SK-N-SH (cell line): ENCODE measurements around the gene HSPA4L. TPM values are rescaled to one million over a fixed set of nuclear protein-coding genes. Genes with fewer than 3 reads are reported as not detected.

ENCODE experiments used
- CTCF ChIA-PET: fragments of 300-600, 350-600 bp; formaldehyde crosslinking; extraction: SDS; loops from one replicate; lab custom pipeline; 2021; lab: Yijun Ruan, JAX
- POLR2A ChIA-PET: fragments of 350-600 bp; sonication (Branson Sonifier 250); formaldehyde crosslinking; extraction: SDS; loops from one replicate; lab custom pipeline; 2020; ENCODE audit warnings: antibody characterized with exemption, inconsistent platforms; lab: Yijun Ruan, JAX
- DNase-seq: peaks from one replicate; pipeline ENCODE4 v3.0.0; 2012
- H2AFZ ChIP-seq: fragments of 200-600 bp; sonication (generic); 2 replicates; pipeline ENCODE4 v1.8.1; 2016; ENCODE audit warnings: antibody characterized with exemption, mild to moderate bottlenecking, low read depth
- H3F3A ChIP-seq: fragments of 200-600 bp; sonication (generic); replicated peaks from 2 replicates; pipeline ENCODE3; 2016; ENCODE audit warnings: antibody characterized with exemption, mild to moderate bottlenecking; ENCODE audit not compliant: insufficient read depth
- H3K27ac ChIP-seq, 2 experiments: fragments of 200-500 bp in 1 of 2; fragments of 200-600 bp in 1 of 2; sonication (Bioruptor generic) in 1 of 2; sonication (generic), shearing (Covaris generic) in 1 of 2; 2 replicates each; pipeline versions ENCODE4 v1.5.1 to v1.6.1; 2014 to 2016; ENCODE audit warnings: low read depth in 2 of 2, inconsistent platforms in 1 of 2, low read length in 1 of 2, mild to moderate bottlenecking in 1 of 2, mixed read lengths in 1 of 2
- H3K27me3 ChIP-seq: fragments of 200-600 bp; sonication (generic), shearing (Covaris generic); 2 replicates; pipeline ENCODE4 v1.6.1; 2016; ENCODE audit warnings: mixed run types; ENCODE audit not compliant: insufficient read depth
- H3K36me3 ChIP-seq, 2 experiments: fragments of 200-500 bp in 1 of 2; fragments of 200-600 bp in 1 of 2; sonication (Bioruptor generic) in 1 of 2; sonication (generic) in 1 of 2; replicated peaks in 1 of 2; 2 replicates each; pipeline versions ENCODE3 to v1.5.1; 2014 to 2016; ENCODE audit warnings: low read length in 1 of 2, mild to moderate bottlenecking in 1 of 2; ENCODE audit not compliant: insufficient read depth in 2 of 2, control insufficient read depth in 1 of 2
- H3K4me1 ChIP-seq, 2 experiments: fragments of 200-500 bp in 1 of 2; fragments of 200-600 bp in 1 of 2; sonication (Bioruptor generic) in 1 of 2; sonication (generic), shearing (Covaris generic) in 1 of 2; 2 replicates each; pipeline versions ENCODE4 v1.5.1 to v1.6.1; 2014 to 2016; ENCODE audit warnings: low read depth in 1 of 2, low read length in 1 of 2, mixed run types in 1 of 2; ENCODE audit not compliant: insufficient read depth in 2 of 2, control insufficient read depth in 1 of 2
- H3K4me2 ChIP-seq: fragments of 200-600 bp; sonication (generic), shearing (Covaris generic); 2 replicates; pipeline ENCODE4 v1.6.1; 2017; ENCODE audit warnings: mixed run types
- H3K4me3 ChIP-seq, 2 experiments: fragments of 200-500 bp in 1 of 2; fragments of 200-600 bp in 1 of 2; sonication (Bioruptor generic) in 1 of 2; sonication (generic), shearing (Covaris generic) in 1 of 2; 2 replicates each; pipeline versions ENCODE4 v1.5.1 to v1.8.1; 2014 to 2016; ENCODE audit warnings: low read depth in 2 of 2, inconsistent platforms in 1 of 2, low read length in 1 of 2, mild to moderate bottlenecking in 1 of 2, mixed read lengths in 1 of 2, moderate library complexity in 1 of 2
- H3K79me2 ChIP-seq: fragments of 200-600 bp; sonication (generic); 2 replicates; pipeline ENCODE4 v1.8.1; 2017; ENCODE audit warnings: mild to moderate bottlenecking; ENCODE audit not compliant: insufficient read depth
- H3K9ac ChIP-seq: fragments of 200-600 bp; sonication (generic); 2 replicates; pipeline ENCODE4 v1.6.1; 2017; ENCODE audit warnings: mixed run types
- H3K9me2 ChIP-seq: fragments of 200-600 bp; sonication (generic); 2 replicates; pipeline ENCODE4 v1.6.1; 2017; ENCODE audit warnings: mixed run types
- H3K9me3 ChIP-seq: fragments of 200-600 bp; sonication (generic); 2 replicates; pipeline ENCODE4 v1.6.1; 2017; ENCODE audit warnings: mixed run types, mild to moderate bottlenecking, moderate library complexity
- H4K20me1 ChIP-seq: fragments of 200-600 bp; sonication (generic); 2 replicates; pipeline ENCODE4 v1.6.1; 2017; ENCODE audit warnings: mild to moderate bottlenecking, mixed run types; ENCODE audit not compliant: insufficient read depth
- CHD2 ChIP-seq: fragments of 150-350 bp; IDR thresholded peaks from 2 replicates; pipeline ENCODE4 v1.6.1; 2018; ENCODE audit warnings: low read length; ENCODE audit not compliant: partially characterized antibody
- FOSL2 ChIP-seq: IDR thresholded peaks from 2 replicates; pipeline ENCODE4 v1.4.0; 2012; ENCODE audit warnings: low read depth, mild to moderate bottlenecking, moderate library complexity, borderline replicate concordance
- FOXJ3 ChIP-seq: sonication (generic); formaldehyde crosslinking; IDR thresholded peaks from 2 replicates; pipeline ENCODE4 v1.5.1; 2020; ENCODE audit warnings: mild to moderate bottlenecking, missing genetic modification reagents
- GABPA ChIP-seq: IDR thresholded peaks from 2 replicates; pipeline ENCODE4 v1.4.0; 2012; ENCODE audit warnings: low read depth, mild to moderate bottlenecking
- GATA2 ChIP-seq: sonication (generic); formaldehyde crosslinking; IDR thresholded peaks from 2 replicates; pipeline ENCODE4 v1.5.0; 2020; ENCODE audit warnings: mild to moderate bottlenecking, missing genetic modification reagents
- JUND ChIP-seq: IDR thresholded peaks from 2 replicates; pipeline ENCODE4 v1.4.0; 2012
- MXI1 ChIP-seq: IDR thresholded peaks from 2 replicates; pipeline ENCODE4 v1.6.1; 2012; ENCODE audit warnings: mild to moderate bottlenecking, low read depth, low read length, improper control_type of control experiment
- RXRA ChIP-seq: IDR thresholded peaks from 2 replicates; pipeline ENCODE4 v1.4.0; 2012; ENCODE audit warnings: low read depth, mild to moderate bottlenecking, borderline replicate concordance
- TAF1 ChIP-seq: IDR thresholded peaks from 2 replicates; pipeline ENCODE4 v1.6.1; 2012; ENCODE audit warnings: low read depth, mild to moderate bottlenecking, low read length, moderate library complexity, borderline replicate concordance
- TEAD4 ChIP-seq: IDR thresholded peaks from 2 replicates; pipeline ENCODE4 v1.4.0; 2012; ENCODE audit warnings: mild to moderate bottlenecking, borderline replicate concordance; ENCODE audit not compliant: insufficient read depth
- YY1 ChIP-seq: IDR thresholded peaks from 2 replicates; pipeline ENCODE4 v1.4.0; 2012; ENCODE audit warnings: low read depth, mild to moderate bottlenecking
- polyA plus RNA-seq, 3 experiments: library from polyadenylated mRNA; depleted of rRNA; stranded (reverse); fragments of >200 nt; gene quantifications; 2 replicates each; pipeline ENCODE4 v1.2.3, GENCODE V29; 2012
- TF ChIP-seq, protein P1 (sequence below): IDR thresholded peaks from 2 replicates; pipeline ENCODE4; 2012
- TF ChIP-seq, protein P2 (sequence below): IDR thresholded peaks from 2 replicates; pipeline ENCODE4 v1.4.0; 2012; ENCODE audit warnings: low read depth, borderline replicate concordance
- TF ChIP-seq, protein P3 (sequence below): IDR thresholded peaks from 2 replicates; pipeline ENCODE4 v1.4.0; 2012; ENCODE audit warnings: low read depth, borderline replicate concordance
- TF ChIP-seq, protein P4 (sequence below): fragments of 200-600 bp; sonication (generic); IDR thresholded peaks from 2 replicates; pipeline ENCODE4 v1.6.1; 2017; ENCODE audit warnings: antibody characterized with exemption, mild to moderate bottlenecking, moderate library complexity
- TF ChIP-seq, protein P5 (sequence below): fragments of 150-350 bp; IDR thresholded peaks from 2 replicates; pipeline ENCODE4 v1.6.1; 2017; ENCODE audit warnings: antibody characterized with exemption, low read length, low read depth, borderline replicate concordance

HSPA4L gene
- polyA plus RNA-seq, 1 of the 3 experiments (the other 2 are of a cell fraction) = 1.6 TPM

DNA sequence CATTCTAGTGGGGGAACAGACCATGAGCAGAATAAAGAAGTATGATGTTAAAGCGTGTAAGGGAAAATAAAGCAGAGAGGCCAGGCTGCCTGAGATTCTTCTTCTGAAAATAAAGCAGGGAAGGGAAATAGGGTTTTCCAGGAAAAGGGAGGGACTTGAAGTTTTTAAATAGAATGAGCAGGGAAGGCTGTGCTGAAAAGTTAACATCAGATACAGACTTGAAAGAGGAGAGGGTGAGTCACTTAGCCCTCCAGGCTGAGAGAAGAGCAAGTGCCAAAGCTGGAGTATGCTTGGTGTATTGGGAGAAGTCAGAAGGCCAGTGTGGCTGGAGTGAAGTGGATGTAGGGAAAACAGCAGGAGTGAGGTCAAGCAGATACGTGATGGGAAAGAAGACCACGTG lies 88.6 kb downstream of the HSPA4L start (continued):
- TF ChIP-seq, protein P1, sequence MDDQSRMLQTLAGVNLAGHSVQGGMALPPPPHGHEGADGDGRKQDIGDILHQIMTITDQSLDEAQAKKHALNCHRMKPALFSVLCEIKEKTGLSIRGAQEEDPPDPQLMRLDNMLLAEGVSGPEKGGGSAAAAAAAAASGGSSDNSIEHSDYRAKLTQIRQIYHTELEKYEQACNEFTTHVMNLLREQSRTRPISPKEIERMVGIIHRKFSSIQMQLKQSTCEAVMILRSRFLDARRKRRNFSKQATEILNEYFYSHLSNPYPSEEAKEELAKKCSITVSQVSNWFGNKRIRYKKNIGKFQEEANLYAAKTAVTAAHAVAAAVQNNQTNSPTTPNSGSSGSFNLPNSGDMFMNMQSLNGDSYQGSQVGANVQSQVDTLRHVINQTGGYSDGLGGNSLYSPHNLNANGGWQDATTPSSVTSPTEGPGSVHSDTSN = no peak
- TF ChIP-seq FOXJ3 (no peak), MXI1 (no peak), CHD2 (no peak), FOSL2 (peak; percentile 69; the same call in 1 of the 2 replicates), YY1 (no peak), JUND (0 out of 2 replicates have a peak, but pooled peaks have one; percentile 42)
- TF ChIP-seq, protein P2, sequence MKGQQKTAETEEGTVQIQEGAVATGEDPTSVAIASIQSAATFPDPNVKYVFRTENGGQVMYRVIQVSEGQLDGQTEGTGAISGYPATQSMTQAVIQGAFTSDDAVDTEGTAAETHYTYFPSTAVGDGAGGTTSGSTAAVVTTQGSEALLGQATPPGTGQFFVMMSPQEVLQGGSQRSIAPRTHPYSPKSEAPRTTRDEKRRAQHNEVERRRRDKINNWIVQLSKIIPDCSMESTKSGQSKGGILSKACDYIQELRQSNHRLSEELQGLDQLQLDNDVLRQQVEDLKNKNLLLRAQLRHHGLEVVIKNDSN = no peak

DNA sequence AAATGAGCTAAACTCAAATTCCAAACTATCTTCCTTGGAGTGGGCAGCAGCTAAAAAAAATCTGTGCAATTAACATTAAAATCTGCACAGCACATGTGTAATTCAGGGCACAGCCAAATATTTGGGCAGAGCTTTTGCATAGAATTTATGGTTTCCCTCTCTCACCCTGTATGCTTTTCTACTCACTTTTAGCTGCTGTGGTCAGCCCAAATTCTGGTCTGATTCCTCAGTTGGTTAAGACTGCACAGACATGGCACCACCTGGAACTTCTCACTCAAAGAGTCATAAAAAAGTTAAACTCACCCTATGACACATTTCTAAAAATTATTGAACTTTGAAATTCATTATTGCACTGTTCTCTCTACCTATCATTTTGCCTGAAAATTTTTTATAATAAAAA lies 93.7 kb downstream of the HSPA4L start:
- Histone ChIP-seq H3F3A (peaks cover 14% of the 10 kb centered on the region), H4K20me1 (no peaks in the 10 kb centered on the region), H3K36me3 (peaks cover 0 to 9% of the 10 kb centered on the region in 2 experiments), H3K79me2 (peaks cover 16% of the 10 kb centered on the region), H3K27me3 (no peaks in the 10 kb centered on the region), H3K9me2 (no peaks in the 10 kb centered on the region), H3K4me2 (no peak overlapping the region), H3K27ac (no peak overlapping the region), H3K4me1 (peaks cover 4 to 12% of the 10 kb centered on the region in 2 experiments; a peak in 3 of 4 replicates), H2AFZ (no peak overlapping the region), H3K9ac (no peak overlapping the region), H3K9me3 (no peaks in the 10 kb centered on the region), H3K4me3 (no peak overlapping the region)
- ChIA-PET CTCF (interaction anchor here (1.3 kb wide), 1 partner anchor 18 kb away, joined by 3 read pairs; no protein-coding TSS in a partner anchor), POLR2A (no interaction called here)
- DNase-seq = no peak
- TF ChIP-seq, protein P3, sequence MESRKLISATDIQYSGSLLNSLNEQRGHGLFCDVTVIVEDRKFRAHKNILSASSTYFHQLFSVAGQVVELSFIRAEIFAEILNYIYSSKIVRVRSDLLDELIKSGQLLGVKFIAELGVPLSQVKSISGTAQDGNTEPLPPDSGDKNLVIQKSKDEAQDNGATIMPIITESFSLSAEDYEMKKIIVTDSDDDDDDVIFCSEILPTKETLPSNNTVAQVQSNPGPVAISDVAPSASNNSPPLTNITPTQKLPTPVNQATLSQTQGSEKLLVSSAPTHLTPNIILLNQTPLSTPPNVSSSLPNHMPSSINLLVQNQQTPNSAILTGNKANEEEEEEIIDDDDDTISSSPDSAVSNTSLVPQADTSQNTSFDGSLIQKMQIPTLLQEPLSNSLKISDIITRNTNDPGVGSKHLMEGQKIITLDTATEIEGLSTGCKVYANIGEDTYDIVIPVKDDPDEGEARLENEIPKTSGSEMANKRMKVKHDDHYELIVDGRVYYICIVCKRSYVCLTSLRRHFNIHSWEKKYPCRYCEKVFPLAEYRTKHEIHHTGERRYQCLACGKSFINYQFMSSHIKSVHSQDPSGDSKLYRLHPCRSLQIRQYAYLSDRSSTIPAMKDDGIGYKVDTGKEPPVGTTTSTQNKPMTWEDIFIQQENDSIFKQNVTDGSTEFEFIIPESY = no peak
- no peak for TF ChIP-seq JUND
- no peak for TF ChIP-seq TAF1
- TF ChIP-seq, protein P4, sequence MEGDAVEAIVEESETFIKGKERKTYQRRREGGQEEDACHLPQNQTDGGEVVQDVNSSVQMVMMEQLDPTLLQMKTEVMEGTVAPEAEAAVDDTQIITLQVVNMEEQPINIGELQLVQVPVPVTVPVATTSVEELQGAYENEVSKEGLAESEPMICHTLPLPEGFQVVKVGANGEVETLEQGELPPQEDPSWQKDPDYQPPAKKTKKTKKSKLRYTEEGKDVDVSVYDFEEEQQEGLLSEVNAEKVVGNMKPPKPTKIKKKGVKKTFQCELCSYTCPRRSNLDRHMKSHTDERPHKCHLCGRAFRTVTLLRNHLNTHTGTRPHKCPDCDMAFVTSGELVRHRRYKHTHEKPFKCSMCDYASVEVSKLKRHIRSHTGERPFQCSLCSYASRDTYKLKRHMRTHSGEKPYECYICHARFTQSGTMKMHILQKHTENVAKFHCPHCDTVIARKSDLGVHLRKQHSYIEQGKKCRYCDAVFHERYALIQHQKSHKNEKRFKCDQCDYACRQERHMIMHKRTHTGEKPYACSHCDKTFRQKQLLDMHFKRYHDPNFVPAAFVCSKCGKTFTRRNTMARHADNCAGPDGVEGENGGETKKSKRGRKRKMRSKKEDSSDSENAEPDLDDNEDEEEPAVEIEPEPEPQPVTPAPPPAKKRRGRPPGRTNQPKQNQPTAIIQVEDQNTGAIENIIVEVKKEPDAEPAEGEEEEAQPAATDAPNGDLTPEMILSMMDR = no peak
- no peak for TF ChIP-seq GATA2 (CRISPR knock-in tag)
- TF ChIP-seq GABPA = no peak
- no peak for TF ChIP-seq FOSL2
- TF ChIP-seq, protein P5, sequence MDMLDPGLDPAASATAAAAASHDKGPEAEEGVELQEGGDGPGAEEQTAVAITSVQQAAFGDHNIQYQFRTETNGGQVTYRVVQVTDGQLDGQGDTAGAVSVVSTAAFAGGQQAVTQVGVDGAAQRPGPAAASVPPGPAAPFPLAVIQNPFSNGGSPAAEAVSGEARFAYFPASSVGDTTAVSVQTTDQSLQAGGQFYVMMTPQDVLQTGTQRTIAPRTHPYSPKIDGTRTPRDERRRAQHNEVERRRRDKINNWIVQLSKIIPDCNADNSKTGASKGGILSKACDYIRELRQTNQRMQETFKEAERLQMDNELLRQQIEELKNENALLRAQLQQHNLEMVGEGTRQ = no peak
- TF ChIP-seq RXRA = no peak
- no peak for TF ChIP-seq TEAD4
